Measurements from ENCODE around the gene YIPF2.

Gene YIPF2

DNA sequence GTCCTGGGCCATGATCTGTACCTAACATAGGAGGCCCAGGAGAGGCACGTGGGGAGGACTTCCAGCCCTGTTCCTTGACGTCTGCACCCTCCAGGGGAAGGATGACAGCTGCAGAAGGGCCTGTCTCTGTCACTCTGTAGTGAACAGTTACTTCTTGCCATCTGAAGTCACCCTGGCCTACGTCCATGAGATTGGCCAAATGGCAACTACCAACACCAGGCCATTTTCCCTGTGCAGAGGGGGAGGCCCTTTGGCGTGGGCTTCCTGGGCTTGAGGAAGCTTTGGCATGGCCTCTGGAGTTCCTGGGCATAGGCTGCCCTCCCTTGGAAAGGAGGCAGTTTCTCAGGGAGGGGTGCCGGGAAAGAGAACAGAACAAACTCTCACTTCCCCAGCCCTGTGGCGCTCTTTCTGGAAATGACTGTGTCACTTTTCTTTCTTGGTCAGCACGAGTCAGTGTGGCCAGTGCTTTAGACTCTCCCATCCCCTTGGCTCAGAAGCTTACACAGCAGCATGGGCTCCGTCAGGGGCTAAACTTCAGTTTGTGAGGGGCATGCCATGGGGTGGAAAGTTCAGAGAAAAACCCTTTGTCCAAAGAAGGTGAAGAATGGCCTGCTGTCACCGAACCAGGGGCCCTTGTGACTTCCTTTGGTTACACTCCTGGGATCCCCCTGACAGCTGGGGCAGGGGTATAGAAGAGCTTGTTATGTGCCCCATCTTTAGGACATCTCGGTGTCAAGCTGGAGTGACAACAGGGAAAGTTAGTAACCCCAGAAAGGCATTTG lies 51.8 kb downstream of the YIPF2 start:
- Mint-ChIP-seq H3K27me3 (no peaks in the 10 kb centered on the region), H3K4me3 (no peak overlapping the region), H3K36me3 (no peaks in the 10 kb centered on the region), H3K9me3 (no peaks in the 10 kb centered on the region), H3K27ac (no peak overlapping the region), H3K4me1 (peaks cover 30% of the 10 kb centered on the region)

DNA sequence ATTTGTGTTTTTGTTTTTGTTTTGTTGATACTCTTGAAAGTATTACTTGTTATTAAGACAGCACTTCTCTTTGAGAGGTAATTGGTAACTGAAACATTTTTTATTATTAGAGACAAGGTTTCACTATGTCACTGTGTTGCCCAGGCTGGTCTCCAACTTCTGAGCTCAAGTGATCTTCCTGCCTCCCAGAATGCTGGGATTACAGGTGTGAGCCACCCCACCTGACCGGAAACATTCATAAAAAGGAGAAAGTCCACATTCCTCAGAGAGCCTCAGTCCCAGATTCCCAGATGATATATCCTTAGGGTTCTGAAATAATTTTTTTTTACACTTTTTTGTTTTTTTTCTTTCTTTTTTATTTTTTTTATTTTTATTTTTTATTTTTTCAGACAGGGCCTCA lies 54.4 kb downstream of the YIPF2 start:
- Mint-ChIP-seq H3K4me3 (peak overlapping the region; percentile 57), H3K27me3 (no peaks in the 10 kb centered on the region), H3K36me3 (no peaks in the 10 kb centered on the region), H3K9me3 (no peaks in the 10 kb centered on the region), H3K4me1 (peaks cover 31% of the 10 kb centered on the region), H3K27ac (peak overlapping the region; percentile 46)

DNA sequence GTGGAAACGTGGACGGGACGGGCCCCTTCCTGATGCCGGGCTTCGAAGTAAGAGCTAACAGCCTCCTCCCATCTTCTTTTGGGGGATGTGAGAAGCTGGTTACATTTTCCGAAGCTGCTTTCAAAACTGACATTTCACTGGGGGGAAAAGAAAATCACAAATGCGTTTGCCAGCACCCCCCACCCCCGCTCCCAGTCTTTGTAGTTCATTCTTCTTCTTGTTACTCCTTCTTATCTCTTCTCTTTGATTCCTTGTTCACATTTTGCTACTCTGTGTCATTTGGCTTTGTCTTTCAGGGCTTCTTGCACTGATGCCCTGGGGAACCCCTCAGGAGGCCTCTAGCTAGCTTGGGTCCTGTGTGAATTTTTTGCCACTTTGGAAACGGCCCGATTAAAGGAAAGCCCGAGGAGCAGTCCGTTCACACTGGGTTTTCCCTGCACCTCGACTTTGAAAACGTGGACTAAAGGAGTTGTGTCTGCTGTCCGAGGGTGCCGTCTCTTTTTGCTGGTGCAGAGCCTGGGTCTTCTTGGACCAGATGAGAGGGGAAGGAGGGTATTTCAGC lies 55.8 kb downstream of the YIPF2 start:
- peak overlapping the region; percentile 91 for H3K27ac Mint-ChIP-seq
- no peaks in the 10 kb centered on the region for H3K27me3 Mint-ChIP-seq
- H3K9me3 Mint-ChIP-seq, result no peaks in the 10 kb centered on the region
- H3K4me1 Mint-ChIP-seq, result peaks cover 28% of the 10 kb centered on the region
- H3K36me3 Mint-ChIP-seq, result no peaks in the 10 kb centered on the region
- H3K4me3 Mint-ChIP-seq, result peak overlapping the region; percentile 90

All from activated naive CD4-positive, alpha-beta T cell treated with anti-CD3 and anti-CD28 coated beads, Interleukin-2, amount 50 U/mL, for 24 hours (primary cell).